ENCODE data around the gene GABBR2.
"Not testable (repeated sequence)": the region's sequence is repeated elsewhere in the genome, so short reads cannot be mapped to it uniquely, and the experiment has no call there.

GABBR2 gene

DNA sequence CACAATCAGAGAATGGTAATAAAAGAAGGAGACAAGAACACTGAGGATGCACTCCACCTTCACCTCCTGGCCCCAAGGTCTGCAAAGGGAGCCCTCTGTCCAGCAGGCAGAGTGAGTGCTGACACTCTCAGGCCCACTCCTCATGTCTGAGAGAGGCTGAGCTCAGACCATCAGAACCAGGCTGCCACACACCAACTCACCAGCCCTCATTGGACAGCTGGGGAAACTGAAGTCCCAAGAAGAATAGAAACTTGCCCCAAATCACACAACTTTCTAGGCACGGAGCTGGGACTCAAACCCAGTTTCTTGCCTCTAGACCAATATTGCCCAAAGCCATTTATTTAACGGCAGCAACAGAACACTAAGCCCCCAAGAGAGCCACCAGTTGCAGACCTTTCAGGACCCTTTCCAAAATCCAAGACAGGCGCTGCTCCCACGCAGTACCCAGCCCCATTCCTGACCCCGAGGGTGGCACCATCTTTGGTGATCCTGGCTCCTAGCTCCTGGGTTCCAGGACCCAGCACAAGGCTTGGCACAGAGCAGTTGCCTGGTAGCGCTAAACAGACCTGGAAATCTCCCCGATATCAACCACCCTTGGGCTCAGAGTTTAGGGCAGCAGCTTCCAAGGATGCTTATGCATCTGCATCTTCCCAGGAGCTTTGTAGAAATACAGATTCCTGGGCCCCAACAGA, 192.4 kb downstream of the GABBR2 start:
- no peaks in the 10 kb centered on the region for H3K4me1 ChIP-seq (ENCODE audit: control insufficient read depth, low read length)
- no peaks in the 10 kb centered on the region for H3F3A ChIP-seq (ENCODE audit: control insufficient read depth, insufficient read depth)
- no peak for TF ChIP-seq EZH2phosphoT487 (IDR thresholded peaks at IDR 0.05; ENCODE audit: borderline replicate concordance, low read length)
- TF ChIP-seq, protein P1, sequence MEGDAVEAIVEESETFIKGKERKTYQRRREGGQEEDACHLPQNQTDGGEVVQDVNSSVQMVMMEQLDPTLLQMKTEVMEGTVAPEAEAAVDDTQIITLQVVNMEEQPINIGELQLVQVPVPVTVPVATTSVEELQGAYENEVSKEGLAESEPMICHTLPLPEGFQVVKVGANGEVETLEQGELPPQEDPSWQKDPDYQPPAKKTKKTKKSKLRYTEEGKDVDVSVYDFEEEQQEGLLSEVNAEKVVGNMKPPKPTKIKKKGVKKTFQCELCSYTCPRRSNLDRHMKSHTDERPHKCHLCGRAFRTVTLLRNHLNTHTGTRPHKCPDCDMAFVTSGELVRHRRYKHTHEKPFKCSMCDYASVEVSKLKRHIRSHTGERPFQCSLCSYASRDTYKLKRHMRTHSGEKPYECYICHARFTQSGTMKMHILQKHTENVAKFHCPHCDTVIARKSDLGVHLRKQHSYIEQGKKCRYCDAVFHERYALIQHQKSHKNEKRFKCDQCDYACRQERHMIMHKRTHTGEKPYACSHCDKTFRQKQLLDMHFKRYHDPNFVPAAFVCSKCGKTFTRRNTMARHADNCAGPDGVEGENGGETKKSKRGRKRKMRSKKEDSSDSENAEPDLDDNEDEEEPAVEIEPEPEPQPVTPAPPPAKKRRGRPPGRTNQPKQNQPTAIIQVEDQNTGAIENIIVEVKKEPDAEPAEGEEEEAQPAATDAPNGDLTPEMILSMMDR (IDR thresholded peaks at IDR 0.05; ENCODE audit: low read depth, low read length, poor library complexity, severe bottlenecking) = no peak
- no peak overlapping the region for H3K4me3 ChIP-seq (ENCODE audit: low read length)
- H3K9me3 ChIP-seq (ENCODE audit: control insufficient read depth, insufficient read depth, low read length) = no peaks in the 10 kb centered on the region
- no peaks in the 10 kb centered on the region for H3K27me3 ChIP-seq (ENCODE audit: control insufficient read depth, low read length)
- H3K36me3 ChIP-seq (ENCODE audit: control insufficient read depth, low read length) = no peaks in the 10 kb centered on the region
- H3K79me2 ChIP-seq (ENCODE audit: control insufficient read depth, low read length) = no peaks in the 10 kb centered on the region
- no peak overlapping the region for H3K27ac ChIP-seq (ENCODE audit: low read depth, low read length)
- H3K9me2 ChIP-seq (replicated peaks; ENCODE audit: control insufficient read depth, low read length) = no peaks in the 10 kb centered on the region
- H3K4me2 ChIP-seq (ENCODE audit: low read length) = no peak overlapping the region
- no peaks in the 10 kb centered on the region for H4K20me1 ChIP-seq (ENCODE audit: control insufficient read depth, insufficient read depth, low read depth, low read length)

GRCh38 chr9:98515506-98516204, 193.1 kb downstream of the GABBR2 start:
- Histone ChIP-seq H3K4me3 (ENCODE audit: low read length) (no peak overlapping the region), H3K27ac (ENCODE audit: low read depth, low read length) (no peak overlapping the region), H3K36me3 (ENCODE audit: control insufficient read depth, low read length) (no peaks in the 10 kb centered on the region), H4K20me1 (ENCODE audit: control insufficient read depth, insufficient read depth, low read depth, low read length) (no peaks in the 10 kb centered on the region), H3K27me3 (ENCODE audit: control insufficient read depth, low read length) (no peaks in the 10 kb centered on the region), H3K9me2 (replicated peaks; ENCODE audit: control insufficient read depth, low read length) (no peaks in the 10 kb centered on the region), H3K4me1 (ENCODE audit: control insufficient read depth, low read length) (no peaks in the 10 kb centered on the region), H3K4me2 (ENCODE audit: low read length) (no peak overlapping the region), H3K9me3 (ENCODE audit: control insufficient read depth, insufficient read depth, low read length) (no peaks in the 10 kb centered on the region), H3K79me2 (ENCODE audit: control insufficient read depth, low read length) (no peaks in the 10 kb centered on the region), H3F3A (ENCODE audit: control insufficient read depth, insufficient read depth) (no peaks in the 10 kb centered on the region)
- TF ChIP-seq EZH2phosphoT487 (IDR thresholded peaks at IDR 0.05; ENCODE audit: borderline replicate concordance, low read length) = no peak
- TF ChIP-seq, protein P1 (IDR thresholded peaks at IDR 0.05; ENCODE audit: low read depth, low read length, poor library complexity, severe bottlenecking) = no peak

GRCh38 chr9:98514841-98515240, 193.9 kb downstream of the GABBR2 start:
- Histone ChIP-seq H3K4me1 (ENCODE audit: control insufficient read depth, low read length) (no peaks in the 10 kb centered on the region), H4K20me1 (ENCODE audit: control insufficient read depth, insufficient read depth, low read depth, low read length) (no peaks in the 10 kb centered on the region), H3K36me3 (ENCODE audit: control insufficient read depth, low read length) (no peaks in the 10 kb centered on the region), H3K9me2 (replicated peaks; ENCODE audit: control insufficient read depth, low read length) (no peaks in the 10 kb centered on the region), H3K4me2 (ENCODE audit: low read length) (no peak overlapping the region), H3K9me3 (ENCODE audit: control insufficient read depth, insufficient read depth, low read length) (no peaks in the 10 kb centered on the region), H3K4me3 (ENCODE audit: low read length) (no peak overlapping the region), H3K79me2 (ENCODE audit: control insufficient read depth, low read length) (no peaks in the 10 kb centered on the region), H3K27me3 (ENCODE audit: control insufficient read depth, low read length) (no peaks in the 10 kb centered on the region), H3K27ac (ENCODE audit: low read depth, low read length) (no peak overlapping the region), H3F3A (ENCODE audit: control insufficient read depth, insufficient read depth) (no peaks in the 10 kb centered on the region)
- TF ChIP-seq, protein P1 (IDR thresholded peaks at IDR 0.05; ENCODE audit: low read depth, low read length, poor library complexity, severe bottlenecking) = no peak
- TF ChIP-seq EZH2phosphoT487 (IDR thresholded peaks at IDR 0.05; ENCODE audit: borderline replicate concordance, low read length) = no peak

DNA sequence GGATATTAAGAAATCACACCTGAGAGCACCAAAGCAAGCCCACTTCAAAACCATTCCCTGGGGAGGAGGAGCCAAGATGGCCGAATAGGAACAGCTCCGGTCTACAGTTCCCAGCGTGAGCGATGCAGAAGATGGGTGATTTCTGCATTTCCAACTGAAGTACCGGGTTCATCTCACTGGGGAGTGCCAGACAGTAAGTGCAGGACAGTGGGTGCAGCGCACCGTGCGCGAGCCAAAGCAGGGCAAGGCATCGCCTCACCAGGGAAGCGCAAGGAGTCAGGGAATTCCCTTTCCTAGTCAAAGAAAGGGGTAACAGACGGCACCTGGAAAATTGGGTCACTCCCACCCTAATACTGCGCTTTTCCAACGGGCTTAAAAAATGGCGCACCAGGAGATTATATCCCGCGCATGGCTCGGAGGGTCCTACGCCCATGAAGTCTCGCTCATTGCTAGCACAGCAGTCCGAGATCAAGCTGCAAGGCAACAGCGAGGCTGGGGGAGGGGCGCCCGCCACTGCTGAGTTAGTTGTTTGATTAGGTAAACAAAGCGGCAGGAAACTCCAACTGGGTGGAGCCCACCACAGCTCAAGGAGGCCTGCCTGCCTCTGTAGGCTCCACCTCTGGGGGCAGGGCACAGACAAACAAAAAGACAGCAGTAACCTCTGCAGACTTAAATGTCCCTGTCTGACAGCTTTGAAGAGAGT, 200.4 kb downstream of the GABBR2 start:
- not testable (repeated sequence) for H3K4me3 ChIP-seq (ENCODE audit: low read length); H3F3A ChIP-seq (ENCODE audit: control insufficient read depth, insufficient read depth); H3K79me2 ChIP-seq (ENCODE audit: control insufficient read depth, low read length); H3K4me1 ChIP-seq (ENCODE audit: control insufficient read depth, low read length); H3K36me3 ChIP-seq (ENCODE audit: control insufficient read depth, low read length); H3K27me3 ChIP-seq (ENCODE audit: control insufficient read depth, low read length); H3K4me2 ChIP-seq (ENCODE audit: low read length); H4K20me1 ChIP-seq (ENCODE audit: control insufficient read depth, insufficient read depth, low read depth, low read length); H3K27ac ChIP-seq (ENCODE audit: low read depth, low read length); H3K9me2 ChIP-seq (replicated peaks; ENCODE audit: control insufficient read depth, low read length); H3K9me3 ChIP-seq (ENCODE audit: control insufficient read depth, insufficient read depth, low read length)
